H1 (cell line): ENCODE results near the gene COTL1. TPM values are rescaled to one million over a fixed set of nuclear protein-coding genes. Genes with fewer than 3 reads are reported as not detected.

Source experiments
- CTCF ChIA-PET: fragments of 300-600 bp; sonication (Branson Sonifier 250); formaldehyde crosslinking; loops from one replicate; lab custom pipeline; 2021; ENCODE audit not compliant: partially characterized antibody; lab: Charles Lee
- POLR2A ChIA-PET: fragments of 300-600 bp; sonication (Branson Sonifier 250); formaldehyde crosslinking; loops from one replicate; lab custom pipeline; 2021; ENCODE audit warnings: inconsistent platforms; ENCODE audit not compliant: partially characterized antibody; lab: Charles Lee
- DNase-seq, 2 experiments: peaks; one replicate each; pipeline versions ENCODE4 v3.0.0 to v3.0.0-alpha.2; 2010 to 2022; ENCODE audit warnings: low spot score in 2 of 2, low read depth in 1 of 2, mixed read lengths in 1 of 2
- FAIRE-seq: peaks from 2 replicates; lab custom pipeline; 2011; peaks lifted over from hg19 to GRCh38; lab: Jason Lieb, UNC
- H2AFZ ChIP-seq: 2 replicates; pipeline ENCODE4 v1.8.1; 2012; ENCODE audit warnings: low read length, inconsistent platforms
- H2AK5ac ChIP-seq: 2 replicates; pipeline ENCODE4 v1.6.1; 2013; ENCODE audit warnings: low read depth, low read length
- H2BK120ac ChIP-seq: replicated peaks from 2 replicates; pipeline ENCODE3; 2013; ENCODE audit warnings: low read depth, low read length, inconsistent platforms
- H2BK12ac ChIP-seq: 2 replicates; pipeline ENCODE4 v1.6.1; 2013; ENCODE audit warnings: low read depth, low read length
- H2BK15ac ChIP-seq: 2 replicates; pipeline ENCODE4 v1.6.1; 2013; ENCODE audit warnings: low read length
- H2BK20ac ChIP-seq: 2 replicates; pipeline ENCODE4 v1.6.1; 2013; ENCODE audit warnings: low read length
- H2BK5ac ChIP-seq: 2 replicates; pipeline ENCODE4 v1.6.1; 2013; ENCODE audit warnings: low read depth, low read length
- H3K14ac ChIP-seq: 2 replicates; pipeline ENCODE4 v1.6.1; 2013; ENCODE audit warnings: inconsistent platforms; ENCODE audit not compliant: insufficient read length
- H3K18ac ChIP-seq: 2 replicates; pipeline ENCODE4 v1.6.1; 2013; ENCODE audit warnings: low read length; ENCODE audit errors: extremely low read depth
- H3K23ac ChIP-seq: 2 replicates; pipeline ENCODE4 v1.6.1; 2013; ENCODE audit warnings: inconsistent platforms; ENCODE audit not compliant: insufficient read length
- H3K23me2 ChIP-seq: 2 replicates; pipeline ENCODE4 v1.6.1; 2013; ENCODE audit warnings: low read depth, low read length
- H3K27ac ChIP-seq: 2 replicates; pipeline ENCODE4 v1.6.1; 2011; ENCODE audit warnings: low read depth, low read length, inconsistent platforms
- H3K27me3 ChIP-seq, 4 experiments: replicated peaks in 1 of 4; 1 replicate in 1 of 4; 2 replicates in 3 of 4; pipeline versions ENCODE4 v1.6.1 to v1.8.1; 2011 to 2013; ENCODE audit warnings: low read length in 3 of 4, mild to moderate bottlenecking in 3 of 4, inconsistent platforms in 2 of 4, mixed read lengths in 2 of 4, moderate library complexity in 1 of 4; ENCODE audit not compliant: control insufficient read depth in 3 of 4, insufficient read depth in 3 of 4; ENCODE audit errors: extremely low read depth in 1 of 4
- H3K36me3 ChIP-seq, 4 experiments: 2 replicates each; pipeline versions ENCODE4 v1.6.1 to v1.8.1; 2011 to 2013; ENCODE audit warnings: mild to moderate bottlenecking in 4 of 4, low read length in 3 of 4, moderate library complexity in 2 of 4, control low read depth in 1 of 4, inconsistent platforms in 1 of 4; ENCODE audit not compliant: insufficient read depth in 4 of 4, control insufficient read depth in 2 of 4
- H3K4ac ChIP-seq: replicated peaks from 2 replicates; pipeline ENCODE3; 2013; ENCODE audit warnings: low read length, low read depth, mixed read lengths, inconsistent platforms; ENCODE audit not compliant: insufficient read length
- H3K4me1 ChIP-seq, 4 experiments: replicated peaks in 1 of 4; 1 replicate in 1 of 4; 2 replicates in 3 of 4; pipeline versions ENCODE4 v1.6.1 to v1.8.1; 2011 to 2013; ENCODE audit warnings: low read length in 3 of 4, inconsistent platforms in 2 of 4, mixed read lengths in 1 of 4; ENCODE audit not compliant: insufficient read depth in 4 of 4, control insufficient read depth in 3 of 4
- H3K4me2 ChIP-seq, 2 experiments: 2 replicates each; pipeline versions ENCODE4 v1.6.1 to v1.8.1; 2011 to 2013; ENCODE audit warnings: low read depth in 2 of 2, low read length in 2 of 2, control low read depth in 1 of 2, inconsistent platforms in 1 of 2, mild to moderate bottlenecking in 1 of 2; ENCODE audit not compliant: insufficient read depth in 1 of 2
- H3K4me3 ChIP-seq, 4 experiments: fragments of 200-600, 300-600 bp in 1 of 4; sonication (generic), shearing (Covaris generic), sonication (Bioruptor Twin) in 1 of 4; 2 replicates each; pipeline versions ENCODE4 v1.5.1 to v1.8.1; 2011 to 2016; ENCODE audit warnings: low read length in 4 of 4, low read depth in 3 of 4, control low read depth in 2 of 4, inconsistent platforms in 2 of 4, mild to moderate bottlenecking in 2 of 4, mixed read lengths in 1 of 4, moderate library complexity in 1 of 4; ENCODE audit not compliant: insufficient read depth in 2 of 4; ENCODE audit errors: extremely low read depth in 1 of 4
- H3K56ac ChIP-seq: replicated peaks from 2 replicates; pipeline ENCODE3; 2013; ENCODE audit warnings: low read depth, mild to moderate bottlenecking, mixed read lengths, low read length, inconsistent platforms; ENCODE audit not compliant: insufficient read length
- H3K79me1 ChIP-seq: 2 replicates; pipeline ENCODE4 v1.6.1; 2013; ENCODE audit warnings: low read depth, low read length, control low read depth
- H3K79me2 ChIP-seq, 2 experiments: 2 replicates each; pipeline versions ENCODE4 v1.6.1 to v1.8.1; 2012 to 2013; ENCODE audit warnings: low read length in 2 of 2, mild to moderate bottlenecking in 2 of 2, inconsistent platforms in 1 of 2; ENCODE audit not compliant: insufficient read depth in 2 of 2, control insufficient read depth in 1 of 2
- H3K9ac ChIP-seq, 4 experiments: replicated peaks in 1 of 4; 1 replicate in 1 of 4; 2 replicates in 3 of 4; pipeline versions ENCODE4 v1.6.1 to v1.8.1; 2011 to 2013; ENCODE audit warnings: low read depth in 3 of 4, low read length in 3 of 4, control low read depth in 2 of 4, mild to moderate bottlenecking in 2 of 4, moderate library complexity in 2 of 4, inconsistent platforms in 1 of 4; ENCODE audit errors: extremely low read depth in 1 of 4
- H3K9me3 ChIP-seq, 2 experiments: 2 replicates each; pipeline versions ENCODE4 v1.6.1 to v1.8.1; 2012 to 2013; ENCODE audit warnings: mild to moderate bottlenecking in 2 of 2, moderate library complexity in 2 of 2, control low read depth in 1 of 2, inconsistent platforms in 1 of 2, low read depth in 1 of 2, low read length in 1 of 2, mixed read lengths in 1 of 2; ENCODE audit not compliant: insufficient read depth in 2 of 2
- H4K20me1 ChIP-seq, 2 experiments: replicated peaks in 1 of 2; 2 replicates each; pipeline versions ENCODE3 to v1.8.1; 2011 to 2013; ENCODE audit warnings: inconsistent platforms in 2 of 2, low read length in 2 of 2, mild to moderate bottlenecking in 1 of 2; ENCODE audit not compliant: insufficient read depth in 2 of 2, control insufficient read depth in 1 of 2
- H4K5ac ChIP-seq: 2 replicates; pipeline ENCODE4 v1.6.1; 2013; ENCODE audit warnings: low read length, low read depth, mixed read lengths, inconsistent platforms; ENCODE audit not compliant: insufficient read length
- H4K8ac ChIP-seq: 2 replicates; pipeline ENCODE4 v1.8.0; 2013; ENCODE audit warnings: mild to moderate bottlenecking, moderate library complexity, low read length, inconsistent platforms; ENCODE audit not compliant: insufficient read depth; ENCODE audit errors: extremely low read depth
- H4K91ac ChIP-seq: replicated peaks from 2 replicates; pipeline ENCODE3; 2013; ENCODE audit warnings: low read length, mixed read lengths, inconsistent platforms; ENCODE audit not compliant: insufficient read length
- ATF2 ChIP-seq: IDR thresholded peaks from 2 replicates; pipeline ENCODE4 v1.6.1; 2012; ENCODE audit warnings: low read length, inconsistent platforms
- CHD2 ChIP-seq: IDR thresholded peaks from 2 replicates; pipeline ENCODE4 v1.6.1; 2012; ENCODE audit warnings: low read length, improper control_type of control experiment
- CREB1 ChIP-seq: IDR thresholded peaks from 2 replicates; pipeline ENCODE4 v1.6.1; 2012; ENCODE audit warnings: inconsistent platforms
- GABPA ChIP-seq: IDR thresholded peaks from 2 replicates; pipeline ENCODE4 v1.6.1; 2011; ENCODE audit warnings: mild to moderate bottlenecking, low read length, moderate library complexity, borderline replicate concordance; ENCODE audit not compliant: insufficient read depth
- RNF2 ChIP-seq: fragments of 200-900, 300-1000 bp; sonication (generic); IDR thresholded peaks from 2 replicates; pipeline ENCODE4 v1.7.1; 2016; ENCODE audit warnings: borderline replicate concordance, low read depth, mild to moderate bottlenecking, antibody characterized with exemption, low read length; ENCODE audit not compliant: poor library complexity, severe bottlenecking; ENCODE audit errors: missing control alignments
- RXRA ChIP-seq: IDR thresholded peaks from 2 replicates; pipeline ENCODE4 v1.6.1; 2011; ENCODE audit warnings: low read depth, mild to moderate bottlenecking, low read length, moderate library complexity; ENCODE audit not compliant: insufficient read depth
- SP1 ChIP-seq: IDR thresholded peaks from 2 replicates; pipeline ENCODE4 v1.6.1; 2011; ENCODE audit warnings: low read depth, low read length
- SRF ChIP-seq: IDR thresholded peaks from 2 replicates; pipeline ENCODE4 v1.6.1; 2011; ENCODE audit warnings: mild to moderate bottlenecking, low read depth, low read length, moderate library complexity
- TAF1 ChIP-seq: IDR thresholded peaks from 2 replicates; pipeline ENCODE4 v1.6.1; 2011; ENCODE audit warnings: mild to moderate bottlenecking, low read depth, low read length
- WGBS, 2 experiments: shearing (Covaris generic) in 1 of 2; methylation state at CpG; one replicate each; pipeline versions ENCODE4 v1.1.6 to v1.1.7; 2013 to 2015; ENCODE audit warnings: low lambda C conversion rate in 2 of 2, mixed read lengths in 2 of 2, inconsistent platforms in 1 of 2, low coverage in 1 of 2, missing lambda C conversion rate in 1 of 2; ENCODE audit not compliant: insufficient replicate concordance in 2 of 2, insufficient coverage in 1 of 2, insufficient read length in 1 of 2; ENCODE audit errors: extremely low coverage in 1 of 2, missing lambda C conversion rate in 1 of 2; 5-methylcytosine and 5-hydroxymethylcytosine counted together
- polyA plus RNA-seq, 7 experiments: library from polyadenylated mRNA; depleted of rRNA in 3 of 7; stranded (reverse) in 5 of 7; unstranded in 2 of 7; fragments of >200 nt in 5 of 7; fragments of 200-250 nt in 2 of 7; gene quantifications; 1 replicate in 5 of 7; 2 replicates in 1 of 7; 4 replicates in 1 of 7; pipeline versions ENCODE4 v1.2.1 to v1.2.3, GENCODE V29; 2011 to 2013; ENCODE audit warnings: missing spikeins in 2 of 7, mixed read lengths in 2 of 7
- total RNA-seq: library from RNA; stranded (reverse); fragmentation: NEBNext Ultra II Directional; extraction: Animal tissue kit (Norgen Biotek cat#: 25700); gene quantifications from 2 replicates; pipeline ENCODE4 v1.2.1, GENCODE V29; 2021

Gene COTL1
- total and polyA plus RNA-seq, 2 of the 8 experiments (the other 6 are each of a cell fraction or from before 2014, with no cell fraction given) = 59.2 to 183 TPM

DNA sequence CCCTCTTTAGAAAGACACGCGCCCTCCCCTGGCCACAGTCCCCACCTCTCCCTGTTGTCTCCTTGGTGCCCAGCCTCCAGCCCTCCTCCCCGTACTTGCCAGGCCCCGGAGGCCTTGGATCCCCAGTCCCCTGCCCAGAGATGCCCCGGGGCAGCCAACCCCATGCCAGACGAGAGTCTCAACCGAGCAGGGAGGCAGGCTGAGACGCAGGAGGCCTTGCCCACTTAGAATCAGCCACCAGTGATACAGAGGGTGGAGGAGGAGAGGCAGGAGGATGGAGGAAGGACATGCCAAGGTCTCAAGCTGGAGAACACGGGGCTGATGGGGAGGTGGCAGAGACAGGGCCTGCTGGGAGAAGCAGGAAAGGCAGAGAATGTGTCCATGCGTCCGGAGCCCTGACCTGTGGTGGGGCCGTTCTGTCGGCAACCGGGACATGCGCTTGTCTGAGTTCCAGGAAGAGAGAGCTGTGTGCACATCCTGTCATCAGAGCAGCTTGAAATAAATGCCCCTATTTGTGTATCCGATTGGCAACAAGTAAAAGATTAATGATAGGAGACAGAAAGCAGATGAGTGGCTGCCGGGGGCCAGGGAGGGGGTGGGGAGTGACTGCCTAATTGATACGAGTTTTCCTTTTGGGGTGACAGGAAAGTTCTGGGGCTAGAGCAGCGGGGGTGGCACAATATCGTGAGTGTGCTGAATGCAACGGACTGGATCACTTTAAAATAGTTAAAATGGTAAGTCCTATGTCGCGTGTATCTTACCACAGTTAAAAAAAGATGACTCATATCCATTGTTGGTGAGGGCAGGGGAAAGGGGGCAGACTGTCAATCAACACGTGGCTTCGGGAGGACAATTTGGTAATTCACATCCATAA lies 68.7 kb downstream of the COTL1 start:
- H4K91ac ChIP-seq = peak overlapping the region; percentile 77
- H2BK5ac ChIP-seq = peak overlapping the region; percentile 76
- H2BK20ac ChIP-seq = peak overlapping the region; percentile 24; the same call in 1 of the 2 replicates
- H2BK12ac ChIP-seq = peak overlapping the region; percentile 76; the same call in 1 of the 2 replicates
- H4K20me1 ChIP-seq = no peaks in the 10 kb centered on the region
- no peaks in the 10 kb centered on the region for H3K79me2 ChIP-seq
- H3K4me2 ChIP-seq = no peak overlapping the region; a peak in 1 of 4 replicates
- ChIA-PET POLR2A (interaction anchor here (1.4 to 1.8 kb wide), 4 partner anchors 9 to 17 kb away, joined by 4 to 8 read pairs (median 6); no protein-coding TSS in a partner anchor), CTCF (interaction anchor here (1.0 to 1.3 kb wide), 3 partner anchors 18 to 73 kb away, joined by 3 read pairs; no protein-coding TSS in a partner anchor)
- no peaks in the 10 kb centered on the region for H3K36me3 ChIP-seq
- H3K23me2 ChIP-seq = no peaks in the 10 kb centered on the region
- no peak for FAIRE-seq
- no peak overlapping the region for H3K9ac ChIP-seq
- peak overlapping the region; percentile 65 for H3K4ac ChIP-seq
- no peak overlapping the region for H3K4me3 ChIP-seq
- no peak overlapping the region for H2AK5ac ChIP-seq
- peaks cover 0 to 3% (median 0%) of the 10 kb centered on the region in 4 experiments; a peak in 1 of 7 replicates for H3K27me3 ChIP-seq
- H3K56ac ChIP-seq = no peak overlapping the region
- H4K5ac ChIP-seq = peak overlapping the region; percentile 15
- 88% methylated on average over 24 of the region's 25 CpGs; no CpG with 5 or more reads in 1 of the 2 experiments for WGBS, 2 experiments
- H3K79me1 ChIP-seq = no peaks in the 10 kb centered on the region; the same call in 1 of the 2 replicates
- H3K23ac ChIP-seq = no peak overlapping the region
- peaks cover 0 to 23% (median 13%) of the 10 kb centered on the region in 4 experiments; a peak in 6 of 7 replicates for H3K4me1 ChIP-seq
- no peaks in the 10 kb centered on the region for H3K9me3 ChIP-seq
- 0 out of 2 replicates have a peak overlapping the region, but pooled peaks have one; percentile 81 for H2AFZ ChIP-seq
- no peak overlapping the region for H3K18ac ChIP-seq
- no peak overlapping the region for H3K27ac ChIP-seq
- H2BK120ac ChIP-seq = no peak overlapping the region
- H2BK15ac ChIP-seq = no peak overlapping the region
- no peak for DNase-seq
- H4K8ac ChIP-seq = peak overlapping the region; percentile 45; the same call in 1 of the 2 replicates
- H3K14ac ChIP-seq = peak overlapping the region; percentile 38
- TF ChIP-seq CHD2 (no peak), RNF2 (no peak), TAF1 (no peak), CREB1 (no peak), GABPA (no peak), SP1 (no peak), ATF2 (no peak), RXRA (no peak), SRF (no peak)
